GM18517 (cell line): ENCODE data around the gene OR11A1.
"Not testable (repeated sequence)": the region's sequence is repeated elsewhere in the genome, so short reads cannot be mapped to it uniquely, and the experiment has no call there.

Source experiments
- ATAC-seq: cut with Tn5 transposase; IDR thresholded peaks from one replicate; pipeline ENCODE4 v1.9.1; 2021; ENCODE audit warnings: mild to moderate bottlenecking, moderate library complexity; ENCODE audit not compliant: unreplicated experiment

The OR11A1 gene

GRCh38 chr6:29479560-29479959 lies 22.7 kb upstream of the OR11A1 start:
- ATAC-seq: no peak

- no peak for ATAC-seq
Observed at GRCh38 chr6:29478740-29479139, 21.9 kb upstream of the OR11A1 start.

DNA sequence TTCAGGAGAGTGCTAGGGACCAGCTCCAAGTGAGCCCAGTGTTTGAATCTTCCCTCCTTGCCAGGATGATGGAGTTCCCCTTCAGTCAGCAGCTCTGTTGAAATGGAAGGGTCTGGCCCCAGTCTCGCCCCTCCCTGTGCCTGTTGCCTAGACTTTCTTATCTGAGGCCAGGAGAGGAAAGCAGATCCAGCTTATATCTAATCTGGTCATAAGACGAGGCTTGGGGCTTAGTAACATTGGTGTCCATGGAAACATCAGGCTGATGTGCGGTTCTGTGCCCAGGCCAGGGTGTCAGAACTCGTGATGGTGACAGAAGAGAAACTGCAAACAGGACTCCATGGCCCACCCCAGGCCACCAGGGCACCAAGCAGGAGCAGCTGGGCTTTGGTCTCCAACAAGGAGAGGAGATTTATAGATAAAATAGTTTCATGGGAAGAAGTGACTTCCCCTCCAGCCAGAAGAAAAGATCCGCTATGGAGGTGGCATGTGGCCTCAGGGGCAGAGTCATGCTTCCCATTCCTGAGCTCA lies 21.1 kb upstream of the OR11A1 start:
- ATAC-seq: no peak

GRCh38 chr6:29474996-29475395 lies 18.1 kb upstream of the OR11A1 start:
- no peak for ATAC-seq

DNA sequence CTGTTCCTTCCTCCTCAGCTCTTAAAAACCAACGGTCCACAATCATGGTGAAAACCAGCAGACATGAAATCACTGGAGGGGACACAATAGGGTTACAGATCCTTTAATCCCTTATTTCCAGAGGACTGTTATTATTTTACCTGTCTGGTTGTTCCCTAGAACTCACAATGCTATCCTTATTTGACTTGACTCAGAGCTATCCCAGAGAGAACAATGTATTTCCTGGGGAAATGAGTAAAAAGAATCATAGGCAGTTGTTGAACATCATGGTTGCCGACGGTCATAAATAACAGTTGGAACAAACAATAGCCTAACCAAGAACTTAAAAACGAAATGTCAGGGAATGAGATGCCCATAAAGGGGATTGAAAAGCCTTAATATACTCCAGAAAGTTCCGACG lies 9.4 kb upstream of the OR11A1 start:
- no peak for ATAC-seq

DNA sequence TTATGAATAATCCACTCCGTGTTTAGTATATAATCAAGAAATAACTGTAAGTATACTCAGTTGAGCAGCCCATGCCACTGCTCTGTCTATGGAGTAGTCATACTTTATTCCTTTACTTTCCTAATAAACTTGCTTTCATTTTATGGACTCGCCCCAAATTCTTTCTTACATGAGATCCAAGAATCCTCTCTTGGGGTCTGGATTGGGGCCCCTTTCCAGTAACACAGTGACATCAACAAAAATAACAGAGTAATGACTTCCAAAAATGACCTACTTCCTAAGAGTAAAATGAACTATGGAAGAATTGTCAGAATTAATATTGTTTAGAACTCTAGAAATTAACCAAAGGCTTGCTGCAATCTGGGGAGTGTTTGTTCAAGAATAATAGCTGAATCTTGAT lies 8.9 kb upstream of the OR11A1 start:
- ATAC-seq: no peak

- ATAC-seq: no peak
Observed at GRCh38 chr6:29465279-29465678, 8.4 kb upstream of the OR11A1 start.

- no peak for ATAC-seq
Observed at GRCh38 chr6:29462022-29462421, 5.2 kb upstream of the OR11A1 start.

DNA sequence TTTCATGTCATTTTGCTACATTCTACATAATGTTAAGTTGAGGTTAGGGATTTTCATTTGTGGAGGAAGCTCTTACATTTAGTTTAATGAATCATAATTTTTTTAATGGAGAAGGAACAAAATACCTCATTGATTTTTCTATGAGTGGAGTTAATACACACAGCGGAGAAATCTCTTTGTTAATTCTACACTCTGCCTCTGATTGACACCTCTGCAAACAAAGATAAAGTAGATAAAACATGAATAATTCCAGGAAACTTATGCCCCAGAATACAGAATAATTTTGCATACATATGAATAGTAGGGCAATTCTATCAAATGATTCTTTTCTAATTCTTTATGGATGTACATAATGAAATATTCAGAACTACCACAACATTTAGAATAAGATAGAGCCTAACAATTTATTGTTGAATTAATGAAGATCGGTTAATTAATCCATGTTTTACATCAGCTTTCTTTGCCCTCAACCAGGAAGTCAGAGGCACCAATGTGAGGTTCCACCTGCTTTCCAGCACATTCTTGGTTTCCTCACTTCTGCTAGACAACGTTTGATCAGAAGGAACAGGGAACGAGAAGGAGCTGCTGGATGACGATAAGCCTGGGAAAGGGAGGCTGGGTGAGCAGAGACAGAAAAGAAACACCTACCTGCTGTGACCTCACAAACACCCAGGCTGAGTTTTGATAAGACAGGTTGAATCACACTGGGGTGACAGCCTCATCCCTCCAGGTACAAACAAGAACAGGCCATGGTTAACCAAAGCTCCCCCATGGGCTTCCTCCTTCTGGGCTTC lies 4.3 kb upstream of the OR11A1 start:
- ATAC-seq: no peak

GRCh38 chr6:29451471-29452193 lies 5.2 kb downstream of the OR11A1 start:
- ATAC-seq: no peak

DNA sequence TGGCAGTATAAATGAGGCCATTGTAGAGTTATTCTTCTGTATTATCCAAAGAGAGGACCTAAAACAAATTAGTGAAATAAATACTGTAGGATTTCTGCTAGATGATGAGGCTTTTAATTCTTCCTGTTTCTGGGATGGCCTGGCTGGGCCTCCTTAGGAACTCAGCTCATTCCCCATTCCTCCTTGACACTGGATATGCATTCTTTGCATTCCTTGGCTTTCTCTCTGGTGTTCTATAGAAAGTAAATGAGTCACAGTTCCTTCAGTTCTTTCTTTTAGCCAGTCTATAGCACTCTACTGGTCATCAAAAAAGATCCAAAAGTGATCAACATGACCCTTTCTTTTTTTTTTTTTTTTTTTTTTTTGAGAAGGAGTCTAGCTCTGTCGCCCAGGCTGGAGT lies 9.2 kb downstream of the OR11A1 start:
- no peak for ATAC-seq

DNA sequence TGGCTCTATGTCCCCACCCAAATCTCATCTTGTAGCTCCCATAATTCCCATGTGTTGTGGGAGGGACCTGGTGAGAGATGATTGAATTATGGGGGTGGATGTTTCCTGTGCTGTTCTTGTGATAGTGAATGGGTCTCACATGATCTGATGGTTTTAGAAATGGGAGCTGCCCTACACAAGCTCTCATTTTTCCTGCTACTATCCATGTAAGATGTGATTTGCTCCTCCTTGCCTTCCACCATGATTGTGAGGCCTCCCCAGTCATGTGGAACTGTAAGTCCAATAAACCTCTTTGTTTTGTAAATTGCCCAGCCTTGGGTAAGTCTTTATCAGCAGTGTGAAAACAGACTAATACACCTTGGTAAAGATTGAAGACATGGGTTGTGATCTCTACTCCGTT lies 12.8 kb downstream of the OR11A1 start:
- ATAC-seq: not testable (repeated sequence)

- no peak for ATAC-seq
Observed at GRCh38 chr6:29442719-29443118, 14.2 kb downstream of the OR11A1 start.

GRCh38 chr6:29439006-29439405 lies 17.9 kb downstream of the OR11A1 start, which contains the start of gene OR10C1:
TSS of gene OR10C1 (plus strand) at chr6:29439306. CDS start at chr6:29440016, 710 bp downstream.
- ATAC-seq: no peak

DNA sequence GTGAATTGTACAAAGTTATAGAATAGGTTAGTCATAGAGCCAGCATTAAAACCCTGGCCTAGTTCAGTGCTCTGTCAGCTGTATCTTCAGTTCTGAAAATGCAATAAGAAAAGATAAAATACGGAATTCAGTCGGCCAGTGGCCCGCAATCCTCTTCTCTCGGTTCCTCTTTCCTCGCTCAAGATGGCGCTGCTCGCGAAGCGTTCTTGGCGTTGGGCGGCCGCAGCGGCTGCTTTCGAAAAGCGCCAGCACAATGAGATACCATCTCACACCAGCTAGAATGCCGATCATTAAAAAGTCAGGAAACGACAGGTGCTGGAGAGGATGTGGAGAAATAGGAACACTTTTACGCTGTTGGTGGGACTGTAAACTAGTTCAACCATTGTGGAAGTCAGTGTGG lies 20.1 kb downstream of the OR11A1 start:
- not testable (repeated sequence) for ATAC-seq

DNA sequence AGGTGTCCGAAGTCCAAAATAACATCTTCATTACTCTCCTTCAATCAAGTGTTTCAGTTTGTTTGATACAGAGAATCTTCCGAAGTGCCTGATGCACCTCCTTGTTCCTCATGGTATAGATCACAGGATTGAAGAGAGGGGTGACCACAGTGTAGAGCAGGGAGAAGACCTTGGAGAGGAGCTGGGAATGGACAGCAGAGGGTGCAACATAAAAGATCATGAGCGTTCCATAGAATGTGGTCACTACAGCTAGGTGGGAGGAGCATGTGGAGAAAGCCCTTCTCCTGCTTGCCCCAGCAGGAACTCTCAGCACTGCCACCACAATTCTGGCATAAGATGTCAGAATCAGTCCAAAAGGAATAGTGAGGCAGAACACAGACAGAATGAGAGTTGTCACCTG lies 30.2 kb downstream of the OR11A1 start:
- ATAC-seq: no peak

DNA sequence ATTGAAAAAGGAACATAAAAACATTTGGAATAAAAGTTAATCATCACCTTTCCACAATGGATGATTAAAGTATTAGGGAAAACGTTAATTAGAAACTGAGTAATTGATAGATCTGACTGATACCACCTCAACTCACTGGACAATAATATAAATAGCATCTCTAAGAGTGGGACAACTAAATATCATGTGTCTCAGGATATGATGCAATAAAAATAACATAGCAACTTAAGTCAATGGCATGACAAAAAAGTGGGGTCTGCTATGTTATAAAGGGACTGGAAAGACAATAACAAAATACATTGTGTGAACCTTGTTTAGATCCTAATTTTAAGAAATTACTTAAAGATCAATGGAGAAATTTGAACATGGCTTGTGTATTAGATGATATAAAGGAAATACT lies 31.8 kb downstream of the OR11A1 start:
- ATAC-seq: no peak

DNA sequence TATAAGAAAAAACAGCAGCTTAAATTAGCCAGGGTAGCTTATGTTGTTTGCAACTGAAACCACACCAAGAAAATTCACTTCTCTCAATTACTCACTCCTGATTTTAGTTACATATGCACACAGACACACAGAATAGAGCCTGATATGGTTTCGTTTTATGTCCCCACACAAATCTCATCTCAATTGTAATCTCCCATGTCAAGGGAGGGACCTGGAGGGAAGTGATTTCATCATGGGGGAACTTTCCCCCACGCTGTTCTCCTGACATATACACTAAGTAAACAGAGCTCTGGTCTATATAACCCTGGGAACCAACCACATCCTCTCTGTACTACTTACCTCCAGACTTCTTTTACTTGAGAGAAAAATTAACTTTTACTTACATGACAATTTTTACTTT lies 32.3 kb downstream of the OR11A1 start:
- ATAC-seq: no peak

DNA sequence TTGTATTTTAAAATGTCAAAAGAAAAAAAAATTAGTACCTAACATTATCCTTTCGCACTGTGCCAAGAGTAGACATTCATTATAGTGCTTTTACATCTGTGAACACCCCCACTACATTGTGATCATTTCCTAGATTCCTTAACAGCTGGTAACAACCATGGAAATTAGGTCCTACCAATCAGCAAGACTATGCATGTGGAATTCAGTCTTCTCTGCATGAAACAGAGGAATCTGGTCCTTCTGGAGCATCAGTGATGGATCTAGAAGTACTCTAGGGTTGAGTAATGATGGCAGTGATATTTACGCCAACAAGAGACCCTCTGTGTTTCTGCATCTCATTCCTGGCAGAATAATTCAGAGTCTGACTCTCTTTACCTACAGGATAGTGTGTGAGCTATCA lies 32.7 kb downstream of the OR11A1 start:
- ATAC-seq: no peak

- ATAC-seq: no peak
Observed at GRCh38 chr6:29419516-29419915, 37.4 kb downstream of the OR11A1 start.

DNA sequence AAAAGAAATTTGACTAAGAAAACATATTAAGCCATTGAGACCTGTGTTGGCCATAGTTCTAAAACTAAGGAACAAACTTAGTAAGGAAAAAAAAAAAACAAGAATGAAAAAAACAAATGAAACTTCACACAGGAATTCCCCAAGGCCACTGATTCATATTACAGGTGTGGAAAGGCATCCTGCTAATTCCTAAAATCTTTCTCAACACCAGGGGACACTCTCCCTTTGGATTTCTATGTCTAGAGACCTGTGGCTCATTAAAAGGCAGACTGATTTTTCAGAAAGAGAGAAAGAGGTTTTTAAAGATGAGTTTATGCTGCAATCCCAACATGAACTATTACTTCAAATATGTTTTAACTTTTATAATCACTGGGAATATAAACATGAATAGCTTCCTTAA lies 42.3 kb downstream of the OR11A1 start, which contains the start of gene OR12D1:
OR12D1 (plus strand) TSS at position 341 of the 400 bp plus-strand sequence.
- ATAC-seq: no peak

- ATAC-seq: no peak
Observed at GRCh38 chr6:29403801-29404200, 53.1 kb downstream of the OR11A1 start.
